K562 (cell line): Measurements from ENCODE around the gene MOB3B. TPM values are rescaled to one million over a fixed set of nuclear protein-coding genes. Genes with fewer than 3 reads are reported as not detected.

Experiments used
- CAMTA2 ChIP-seq: fragments of 250-450 bp; sonication (Bioruptor Pico); conservative IDR thresholded peaks from 2 replicates; pipeline ENCODE4 v1.5.1; 2022
- GTF2B ChIP-seq: IDR thresholded peaks from 2 replicates; pipeline ENCODE4 v1.6.1; 2011; ENCODE audit not compliant: insufficient read length; ENCODE audit errors: extremely low read depth
- HDAC1 ChIP-seq, 2 experiments: fragments of 450-650 bp; IDR thresholded peaks; 2 replicates each; pipeline ENCODE4 v1.6.1; 2016 to 2017; ENCODE audit warnings: inconsistent platforms in 1 of 2, mild to moderate bottlenecking in 1 of 2, moderate library complexity in 1 of 2
- LCOR ChIP-seq: sonication (generic); formaldehyde crosslinking; IDR thresholded peaks from 2 replicates; pipeline ENCODE4 v1.8.0; 2022; ENCODE audit warnings: mild to moderate bottlenecking, missing genetic modification reagents
- RERE ChIP-seq: sonication (generic); formaldehyde crosslinking; IDR thresholded peaks from 2 replicates; pipeline ENCODE4 v1.8.0; 2023; ENCODE audit warnings: missing genetic modification reagents, mild to moderate bottlenecking, borderline replicate concordance
- SNIP1 ChIP-seq: fragments of 450-650 bp; IDR thresholded peaks from 2 replicates; pipeline ENCODE4 v1.7.1; 2017; ENCODE audit warnings: low read depth, mild to moderate bottlenecking
- polyA plus RNA-seq, 8 experiments: library from polyadenylated mRNA; depleted of rRNA in 4 of 8; stranded (reverse) in 5 of 8; unstranded in 3 of 8; fragments of >200 nt; fragmentation: Nextera tagmentation in 2 of 8; fragmentation: Illumina TruSeq in 1 of 8; extraction: Ambion mirVana in 2 of 8; extraction: Trizol in 1 of 8; gene quantifications; 2 replicates each; pipeline versions ENCODE4 v1.2.1 to v1.2.3, GENCODE V29; 2011 to 2014; ENCODE audit warnings: inconsistent platforms in 1 of 8, missing spikeins in 1 of 8
- total RNA-seq, 7 experiments: library from RNA; depleted of rRNA in 6 of 7; stranded (reverse); fragments of >200 nt in 6 of 7; fragmentation: Illumina TruSeq in 2 of 7; extraction: Trizol in 2 of 7; gene quantifications; 2 replicates each; pipeline versions ENCODE4 v1.2.1 to v1.2.3, GENCODE V29; 2011 to 2021; ENCODE audit warnings: low replicate concordance in 1 of 7

Gene MOB3B
- total and polyA plus RNA-seq, 9 of the 15 experiments (the other 6 are each of a cell fraction or from before 2014, with no cell fraction given): 3.6 to 12.8 (median 7.2) TPM

GRCh38 chr9:27359763-27360162, 169.9 kb downstream of the MOB3B start (continued):
- no peak for TF ChIP-seq RERE (CRISPR knock-in tag)
- no peak for TF ChIP-seq HDAC1 (IDR thresholded peaks at IDR 0.05)
- TF ChIP-seq GTF2B: no peak
- no peak for TF ChIP-seq CAMTA2 (CRISPR knock-in tag)
- no peak for TF ChIP-seq SNIP1
- TF ChIP-seq LCOR: no peak
